Calu3 (cell line): Measurements from ENCODE around the gene ATXN8OS. TPM values are rescaled to one million over a fixed set of nuclear protein-coding genes. Genes with fewer than 3 reads are reported as not detected.

ENCODE experiments used
- Bru-seq: library from RNA; stranded (reverse); fragments of 400-500 nt; gene quantifications from one replicate; lab custom pipeline; 2021; lab: Mats Ljungman, UMichigan
- BruChase-seq, 2 experiments: library from RNA; stranded (reverse); fragments of 400-500 nt; gene quantifications; one replicate each; lab custom pipeline; 2021; lab: Mats Ljungman, UMichigan
- BruUV-seq: library from RNA; stranded (reverse); fragments of 400-500 nt; replicated peaks from 2 replicates; lab custom pipeline; 2021; lab: Mats Ljungman, UMichigan
- CTCF ChIA-PET: fragments of 300-600 bp; sonication (Branson Sonifier 250); formaldehyde crosslinking; loops from one replicate; lab custom pipeline; 2022; ENCODE audit warnings: antibody characterized with exemption; lab: Charles Lee
- DNase-seq: peaks from one replicate; pipeline ENCODE4 v3.0.0; 2022
- H3K27ac Mint-ChIP-seq: one replicate; pipeline ENCODE4 v1.8.0; 2022; ENCODE audit warnings: mixed read lengths; ENCODE audit not compliant: unreplicated experiment
- H3K27me3 Mint-ChIP-seq: one replicate; pipeline ENCODE4 v1.8.0; 2022; ENCODE audit warnings: mixed read lengths; ENCODE audit not compliant: unreplicated experiment
- H3K36me3 Mint-ChIP-seq: one replicate; pipeline ENCODE4 v1.8.0; 2022; ENCODE audit warnings: mild to moderate bottlenecking, moderate library complexity, mixed read lengths; ENCODE audit not compliant: insufficient read depth, unreplicated experiment
- H3K4me1 Mint-ChIP-seq: one replicate; pipeline ENCODE4 v1.8.0; 2022; ENCODE audit warnings: mild to moderate bottlenecking, low read depth, mixed read lengths; ENCODE audit not compliant: unreplicated experiment
- H3K4me3 Mint-ChIP-seq: one replicate; pipeline ENCODE4 v1.8.0; 2022; ENCODE audit warnings: mild to moderate bottlenecking, low read depth, moderate library complexity, mixed read lengths; ENCODE audit not compliant: unreplicated experiment
- H3K9me3 Mint-ChIP-seq: one replicate; pipeline ENCODE4 v1.8.0; 2022; ENCODE audit warnings: low read depth, mixed read lengths; ENCODE audit not compliant: unreplicated experiment
- intact Hi-C: fragments of 100-400 bp; cut with micrococcal nuclease; formaldehyde crosslinking; loops from one replicate; pipeline ENCODE4 v1.10.0; 2022; ENCODE audit not compliant: unreplicated experiment
- long read RNA-seq: library from polyadenylated mRNA; stranded (forward); transcript quantifications from one replicate; pipeline ENCODE4 v2.0.0, GENCODE V29; 2022
- total RNA-seq: library from RNA; stranded (reverse); gene quantifications from 2 replicates; pipeline ENCODE4 v1.2.3, GENCODE V29; 2022
- TF ChIP-seq, protein P1 (sequence below): fragments of 200-600 bp; IDR thresholded peaks from one replicate; pipeline ENCODE4 v1.8.0; 2022; ENCODE audit warnings: antibody characterized with exemption; ENCODE audit not compliant: unreplicated experiment

ATXN8OS gene
- not detected in 2 replicates for total RNA-seq
- Bru-seq, nascent RNA, result not detected
- BruChase-seq, experiment 1, labeled RNA remaining after a 6-hour chase, result not detected
- not detected for BruChase-seq, experiment 2, labeled RNA remaining after a 2-hour chase
- long read RNA-seq, result 0 reads

DNA sequence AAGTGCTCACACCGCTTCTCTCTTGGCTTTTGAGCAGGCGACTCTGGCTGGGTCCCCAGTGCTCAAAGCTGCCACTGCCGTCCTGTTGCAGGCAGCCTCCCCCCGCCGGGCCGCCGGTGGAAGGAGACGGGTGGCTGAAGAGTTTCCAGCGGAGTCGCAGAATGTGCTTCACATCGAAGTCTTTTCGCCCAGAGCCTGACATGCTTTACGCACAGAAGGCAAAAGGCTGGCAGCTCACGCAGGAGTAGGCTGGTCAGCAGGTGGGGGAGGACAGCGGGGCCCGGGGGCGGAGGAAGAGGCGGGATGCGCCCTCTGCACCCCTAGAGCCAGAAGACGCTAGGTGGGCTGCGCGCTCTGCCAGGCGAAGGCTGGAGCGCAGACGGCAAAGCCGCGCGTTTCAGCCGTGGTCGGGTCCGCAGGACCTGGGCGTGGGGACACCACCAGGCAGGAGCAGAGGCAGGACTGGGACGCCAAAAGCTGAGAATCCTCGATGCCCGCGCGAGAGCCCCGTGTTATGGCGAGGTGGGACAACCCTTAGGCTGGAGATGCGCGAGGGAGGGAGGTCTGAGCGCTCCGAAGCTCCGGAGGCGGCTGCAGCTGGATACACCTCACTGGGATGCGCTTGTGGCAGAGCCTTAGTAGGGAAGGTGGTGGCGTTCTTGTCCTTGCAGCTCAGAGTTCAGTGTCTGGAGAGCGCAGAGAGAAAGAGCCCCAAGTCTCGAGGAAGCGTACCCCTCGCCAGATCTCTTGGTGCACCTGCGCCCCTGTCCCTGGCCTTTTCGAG is at the start of gene ATXN8OS:
TSS of gene ATXN8OS (plus strand) at position 329 of the 784 bp plus-strand sequence.
- Mint-ChIP-seq H3K27ac (no peak within 1 kb of the TSS), H3K36me3 (no peaks in the 10 kb centered on the region), H3K9me3 (no peaks in the 10 kb centered on the region), H3K4me3 (no peak within 1 kb of the TSS), H3K27me3 (no peaks in the 10 kb centered on the region), H3K4me1 (no peaks in the 10 kb centered on the region)
- BruUV-seq, result no TSS peak
- no peak for DNase-seq
- intact Hi-C loops, result no loop called here
- CTCF ChIA-PET, result no interaction called here
- TF ChIP-seq, protein P1, sequence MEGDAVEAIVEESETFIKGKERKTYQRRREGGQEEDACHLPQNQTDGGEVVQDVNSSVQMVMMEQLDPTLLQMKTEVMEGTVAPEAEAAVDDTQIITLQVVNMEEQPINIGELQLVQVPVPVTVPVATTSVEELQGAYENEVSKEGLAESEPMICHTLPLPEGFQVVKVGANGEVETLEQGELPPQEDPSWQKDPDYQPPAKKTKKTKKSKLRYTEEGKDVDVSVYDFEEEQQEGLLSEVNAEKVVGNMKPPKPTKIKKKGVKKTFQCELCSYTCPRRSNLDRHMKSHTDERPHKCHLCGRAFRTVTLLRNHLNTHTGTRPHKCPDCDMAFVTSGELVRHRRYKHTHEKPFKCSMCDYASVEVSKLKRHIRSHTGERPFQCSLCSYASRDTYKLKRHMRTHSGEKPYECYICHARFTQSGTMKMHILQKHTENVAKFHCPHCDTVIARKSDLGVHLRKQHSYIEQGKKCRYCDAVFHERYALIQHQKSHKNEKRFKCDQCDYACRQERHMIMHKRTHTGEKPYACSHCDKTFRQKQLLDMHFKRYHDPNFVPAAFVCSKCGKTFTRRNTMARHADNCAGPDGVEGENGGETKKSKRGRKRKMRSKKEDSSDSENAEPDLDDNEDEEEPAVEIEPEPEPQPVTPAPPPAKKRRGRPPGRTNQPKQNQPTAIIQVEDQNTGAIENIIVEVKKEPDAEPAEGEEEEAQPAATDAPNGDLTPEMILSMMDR, result no peak

DNA sequence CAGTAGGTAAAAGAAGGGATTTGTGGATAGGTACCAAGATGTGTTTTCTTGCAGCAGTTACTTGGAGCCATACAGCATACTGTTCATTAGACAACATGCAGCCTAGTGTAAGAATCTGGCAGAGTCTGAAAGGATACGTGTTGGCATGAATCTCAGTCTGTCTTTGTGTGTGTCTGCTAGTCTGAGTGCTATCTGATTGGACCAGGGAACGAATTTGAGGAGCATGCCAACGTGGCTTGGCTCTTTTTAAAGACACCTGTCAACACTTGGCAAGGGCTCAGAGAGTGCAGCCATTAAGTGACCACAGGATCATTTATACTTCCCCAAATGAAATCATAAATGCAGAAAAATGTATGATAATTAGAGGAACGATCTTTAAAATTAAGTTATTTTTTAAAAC is 27.6 kb upstream of the ATXN8OS start:
- H3K4me1 Mint-ChIP-seq, result no peaks in the 10 kb centered on the region
- TF ChIP-seq, protein P1, result no peak
- BruUV-seq, result no TSS peak
- CTCF ChIA-PET, result no interaction called here
- H3K36me3 Mint-ChIP-seq, result no peaks in the 10 kb centered on the region
- H3K27me3 Mint-ChIP-seq, result no peaks in the 10 kb centered on the region
- no peaks in the 10 kb centered on the region for H3K9me3 Mint-ChIP-seq
- H3K4me3 Mint-ChIP-seq, result no peak overlapping the region
- no peak for DNase-seq
- H3K27ac Mint-ChIP-seq, result no peak overlapping the region
- intact Hi-C loops, result no loop called here

DNA sequence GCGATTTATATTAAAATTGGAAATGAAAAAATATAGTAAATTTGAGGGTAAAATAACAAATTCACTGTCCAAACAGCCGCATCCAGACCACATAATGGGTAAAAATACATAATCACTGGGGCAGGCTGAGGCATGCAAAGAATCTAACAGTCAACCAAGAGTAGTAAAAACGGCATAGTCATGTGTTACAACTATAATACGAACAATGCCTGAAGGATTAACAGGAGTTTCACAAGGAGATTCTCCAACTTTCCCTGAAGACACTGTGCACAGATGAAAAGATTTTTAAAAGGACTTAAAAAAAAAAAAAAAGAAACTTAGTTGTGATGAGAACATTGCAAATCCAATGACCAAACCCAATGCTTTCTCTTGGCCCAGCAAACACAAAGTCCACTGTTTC is 20.4 kb upstream of the ATXN8OS start:
- no peaks in the 10 kb centered on the region for H3K27me3 Mint-ChIP-seq
- intact Hi-C loops, result no loop called here
- no peak overlapping the region for H3K27ac Mint-ChIP-seq
- no peaks in the 10 kb centered on the region for H3K36me3 Mint-ChIP-seq
- no peaks in the 10 kb centered on the region for H3K4me1 Mint-ChIP-seq
- no peaks in the 10 kb centered on the region for H3K9me3 Mint-ChIP-seq
- DNase-seq, result no peak
- no peak overlapping the region for H3K4me3 Mint-ChIP-seq
- no TSS peak for BruUV-seq
- CTCF ChIA-PET, result interaction anchor here (0.7 kb wide), 1 partner anchor 1358 kb away, joined by 3 read pairs; no protein-coding TSS in a partner anchor
- TF ChIP-seq, protein P1, result no peak

DNA sequence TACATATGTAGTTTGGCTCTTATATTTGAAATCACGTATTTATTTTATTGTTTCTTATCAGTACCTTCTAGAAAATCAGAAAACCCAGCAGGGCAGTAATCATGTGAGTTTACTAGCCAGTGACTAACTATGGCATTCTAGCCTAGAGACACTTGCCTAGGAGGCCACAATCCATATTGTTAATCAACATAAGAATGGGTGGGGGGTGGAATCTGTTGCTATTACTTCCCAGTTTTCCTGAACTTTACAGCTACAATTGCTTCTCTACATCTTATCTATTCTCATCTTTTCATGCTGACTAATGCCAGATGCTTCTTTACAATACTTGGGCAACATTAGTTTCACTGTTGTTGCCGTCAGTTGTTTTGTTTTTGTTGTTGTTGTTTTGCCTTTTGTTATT is 18.7 kb upstream of the ATXN8OS start:
- intact Hi-C loops, result no loop called here
- CTCF ChIA-PET, result no interaction called here
- H3K27ac Mint-ChIP-seq, result no peak overlapping the region
- no peaks in the 10 kb centered on the region for H3K4me1 Mint-ChIP-seq
- no peak overlapping the region for H3K4me3 Mint-ChIP-seq
- H3K27me3 Mint-ChIP-seq, result no peaks in the 10 kb centered on the region
- H3K9me3 Mint-ChIP-seq, result no peaks in the 10 kb centered on the region
- H3K36me3 Mint-ChIP-seq, result no peaks in the 10 kb centered on the region
- TF ChIP-seq, protein P1, result no peak
- no peak for DNase-seq
- no TSS peak for BruUV-seq
